Astrocyte (in vitro differentiated cells and primary cell): ENCODE measurements around the gene NKAIN2. TPM values are rescaled to one million over a fixed set of nuclear protein-coding genes. Genes with fewer than 3 reads are reported as not detected.
"Not testable (repeated sequence)": the region's sequence is repeated elsewhere in the genome, so short reads cannot be mapped to it uniquely, and the experiment has no call there.

ENCODE experiments used
- DNase-seq: peaks from one replicate; pipeline ENCODE4 v3.0.0-alpha.2; 2010; ENCODE audit warnings: low read depth
- FAIRE-seq: peaks from 2 replicates; lab custom pipeline; 2011; peaks lifted over from hg19 to GRCh38; lab: Jason Lieb, UNC
- H2AFZ ChIP-seq: 2 replicates; pipeline ENCODE4 v1.6.0; 2012; ENCODE audit warnings: low read depth, low read length, inconsistent platforms
- H3K27ac ChIP-seq: 2 replicates; pipeline ENCODE4 v1.5.1; 2011; ENCODE audit warnings: low read depth, low read length, inconsistent platforms
- H3K27me3 ChIP-seq: 2 replicates; pipeline ENCODE4 v1.6.0; 2011; ENCODE audit warnings: low read length, inconsistent platforms; ENCODE audit not compliant: insufficient read depth
- H3K36me3 ChIP-seq: 2 replicates; pipeline ENCODE4 v1.5.1; 2011; ENCODE audit warnings: low read length, inconsistent platforms; ENCODE audit not compliant: insufficient read depth
- H3K4me1 ChIP-seq: 2 replicates; pipeline ENCODE4 v1.5.1; 2011; ENCODE audit warnings: low read length, inconsistent platforms; ENCODE audit not compliant: insufficient read depth
- H3K4me2 ChIP-seq: 2 replicates; pipeline ENCODE4 v1.6.0; 2012; ENCODE audit warnings: low read length, inconsistent platforms
- H3K4me3 ChIP-seq: 2 replicates; pipeline ENCODE4 v1.5.1; 2011; ENCODE audit warnings: low read depth, mild to moderate bottlenecking, low read length, inconsistent platforms; ENCODE audit not compliant: insufficient read depth
- H3K79me2 ChIP-seq: 2 replicates; pipeline ENCODE4 v1.6.0; 2012; ENCODE audit warnings: mild to moderate bottlenecking, low read length, inconsistent platforms; ENCODE audit not compliant: insufficient read depth
- H3K9ac ChIP-seq: 2 replicates; pipeline ENCODE4 v1.6.0; 2012; ENCODE audit warnings: mild to moderate bottlenecking, low read length, inconsistent platforms
- H3K9me3 ChIP-seq: 2 replicates; pipeline ENCODE4 v1.5.1; 2012; ENCODE audit warnings: low read depth, mild to moderate bottlenecking, low read length, inconsistent platforms; ENCODE audit not compliant: insufficient read depth
- H4K20me1 ChIP-seq: 2 replicates; pipeline ENCODE4 v1.6.0; 2012; ENCODE audit warnings: low read length, inconsistent platforms; ENCODE audit not compliant: insufficient read depth
- H3K27ac Mint-ChIP-seq: one replicate; pipeline ENCODE4 v1.8.0; 2021; ENCODE audit warnings: mild to moderate bottlenecking, mixed read lengths; ENCODE audit not compliant: unreplicated experiment
- H3K27me3 Mint-ChIP-seq: one replicate; pipeline ENCODE4 v1.8.0; 2021; ENCODE audit warnings: low read depth, mixed read lengths; ENCODE audit not compliant: unreplicated experiment
- H3K36me3 Mint-ChIP-seq: one replicate; pipeline ENCODE4 v1.8.0; 2021; ENCODE audit warnings: low read depth, mixed read lengths; ENCODE audit not compliant: unreplicated experiment
- H3K4me1 Mint-ChIP-seq: one replicate; pipeline ENCODE4 v1.8.0; 2021; ENCODE audit warnings: low read depth, mixed read lengths; ENCODE audit not compliant: unreplicated experiment
- H3K4me3 Mint-ChIP-seq: one replicate; pipeline ENCODE4 v1.8.0; 2021; ENCODE audit warnings: mild to moderate bottlenecking, moderate library complexity, mixed read lengths; ENCODE audit not compliant: unreplicated experiment
- H3K9me3 Mint-ChIP-seq: one replicate; pipeline ENCODE4 v1.8.0; 2021; ENCODE audit warnings: mild to moderate bottlenecking, mixed read lengths; ENCODE audit not compliant: unreplicated experiment
- EZH2 ChIP-seq: IDR thresholded peaks from 2 replicates; pipeline ENCODE4 v1.6.1; 2012; ENCODE audit warnings: mild to moderate bottlenecking, low read length, inconsistent platforms; ENCODE audit not compliant: insufficient read depth
- total RNA-seq: library from RNA; stranded (reverse); gene quantifications from 2 replicates; pipeline ENCODE4 v1.2.1, GENCODE V29; 2021
- TF ChIP-seq, protein P1 (sequence below): IDR thresholded peaks from 2 replicates; pipeline ENCODE4 v1.5.1; 2011; ENCODE audit warnings: low read depth, mild to moderate bottlenecking, inconsistent platforms, low read length, moderate library complexity; ENCODE audit not compliant: insufficient read depth

The NKAIN2 gene
- total RNA-seq, 1 donor from 2014 or later, result 0.07 TPM

DNA sequence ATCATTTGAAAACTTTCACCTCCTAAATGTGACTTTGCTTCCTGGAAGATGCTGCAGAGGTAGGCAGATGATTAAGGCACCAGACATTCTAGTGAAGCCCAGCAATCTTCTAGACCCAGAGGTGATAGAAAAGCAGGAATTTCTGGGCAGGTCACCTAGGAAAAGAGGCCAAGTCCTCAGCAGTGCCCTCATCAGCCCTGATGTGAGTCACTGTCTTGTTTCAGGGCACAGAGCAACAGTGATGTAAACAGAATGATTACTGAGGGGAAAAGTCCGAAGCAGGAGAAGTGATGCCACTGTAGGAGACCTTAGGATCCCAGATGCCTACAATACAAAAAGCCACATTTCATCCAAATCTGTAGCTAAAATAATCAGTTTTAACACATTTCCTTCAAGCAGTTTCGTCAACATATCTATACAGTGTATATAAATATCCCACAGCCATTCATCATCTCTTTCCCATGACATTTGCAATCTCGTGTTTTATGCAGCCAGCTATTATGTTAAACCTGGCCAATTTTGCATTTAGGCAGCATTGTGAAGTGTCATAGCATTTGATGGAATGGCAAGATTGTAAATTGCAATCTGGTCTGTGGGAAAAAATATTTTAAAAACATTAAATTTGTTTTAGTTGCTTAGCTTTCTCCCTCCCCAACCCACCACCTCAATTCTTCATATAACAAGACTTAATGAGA lies 757.4 kb downstream of the NKAIN2 start:
- Histone ChIP-seq H3K9me3 (peaks cover 3% of the 10 kb centered on the region), H3K9ac (no peak overlapping the region), H3K4me2 (no peak overlapping the region), H2AFZ (no peak overlapping the region), H3K36me3 (no peaks in the 10 kb centered on the region), H3K4me1 (no peaks in the 10 kb centered on the region), H3K27me3 (no peaks in the 10 kb centered on the region), H3K4me3 (no peak overlapping the region), H3K27ac (no peak overlapping the region), H4K20me1 (no peaks in the 10 kb centered on the region), H3K79me2 (no peaks in the 10 kb centered on the region)
- no peaks in the 10 kb centered on the region for H3K36me3 Mint-ChIP-seq
- H3K4me1 Mint-ChIP-seq, result no peaks in the 10 kb centered on the region
- TF ChIP-seq, protein P1, sequence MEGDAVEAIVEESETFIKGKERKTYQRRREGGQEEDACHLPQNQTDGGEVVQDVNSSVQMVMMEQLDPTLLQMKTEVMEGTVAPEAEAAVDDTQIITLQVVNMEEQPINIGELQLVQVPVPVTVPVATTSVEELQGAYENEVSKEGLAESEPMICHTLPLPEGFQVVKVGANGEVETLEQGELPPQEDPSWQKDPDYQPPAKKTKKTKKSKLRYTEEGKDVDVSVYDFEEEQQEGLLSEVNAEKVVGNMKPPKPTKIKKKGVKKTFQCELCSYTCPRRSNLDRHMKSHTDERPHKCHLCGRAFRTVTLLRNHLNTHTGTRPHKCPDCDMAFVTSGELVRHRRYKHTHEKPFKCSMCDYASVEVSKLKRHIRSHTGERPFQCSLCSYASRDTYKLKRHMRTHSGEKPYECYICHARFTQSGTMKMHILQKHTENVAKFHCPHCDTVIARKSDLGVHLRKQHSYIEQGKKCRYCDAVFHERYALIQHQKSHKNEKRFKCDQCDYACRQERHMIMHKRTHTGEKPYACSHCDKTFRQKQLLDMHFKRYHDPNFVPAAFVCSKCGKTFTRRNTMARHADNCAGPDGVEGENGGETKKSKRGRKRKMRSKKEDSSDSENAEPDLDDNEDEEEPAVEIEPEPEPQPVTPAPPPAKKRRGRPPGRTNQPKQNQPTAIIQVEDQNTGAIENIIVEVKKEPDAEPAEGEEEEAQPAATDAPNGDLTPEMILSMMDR, result no peak
- TF ChIP-seq EZH2, result no peak
- no peak for FAIRE-seq
- H3K9me3 Mint-ChIP-seq, result peaks cover 4% of the 10 kb centered on the region
- no peak overlapping the region for H3K4me3 Mint-ChIP-seq
- H3K27ac Mint-ChIP-seq, result no peak overlapping the region
- no peak for DNase-seq
- no peaks in the 10 kb centered on the region for H3K27me3 Mint-ChIP-seq

DNA sequence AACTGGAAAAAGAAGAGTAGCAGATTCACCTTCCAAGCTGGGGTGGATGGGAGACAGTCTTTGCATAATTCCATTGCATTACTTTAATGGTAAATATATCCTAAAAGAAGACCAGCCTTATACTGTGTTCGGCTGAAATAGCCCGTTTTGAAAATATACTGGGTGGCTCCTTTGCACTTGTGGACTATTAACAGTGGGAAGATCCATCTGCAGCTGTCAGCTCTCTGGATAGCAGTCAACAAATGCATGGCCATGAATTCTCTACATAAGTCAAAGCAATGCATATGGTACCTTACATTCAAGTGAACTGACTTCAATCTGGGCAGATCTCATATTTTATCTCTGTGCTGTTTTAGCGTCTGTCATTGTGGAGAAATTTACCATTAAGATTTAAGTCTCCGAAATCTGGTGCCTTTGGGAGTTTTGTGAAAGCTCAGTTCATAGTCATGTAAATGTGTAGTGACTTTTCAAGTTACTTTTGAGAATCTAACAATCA lies 758.0 kb downstream of the NKAIN2 start:
- Mint-ChIP-seq H3K4me1 (peaks cover 1% of the 10 kb centered on the region), H3K36me3 (no peaks in the 10 kb centered on the region), H3K27me3 (no peaks in the 10 kb centered on the region), H3K27ac (no peak overlapping the region), H3K9me3 (peaks cover 4% of the 10 kb centered on the region), H3K4me3 (no peak overlapping the region)
- peaks cover 3% of the 10 kb centered on the region for H3K9me3 ChIP-seq
- no peaks in the 10 kb centered on the region for H3K4me1 ChIP-seq
- no peaks in the 10 kb centered on the region for H3K27me3 ChIP-seq
- no peak overlapping the region for H3K9ac ChIP-seq
- no peak overlapping the region for H3K4me3 ChIP-seq
- no peaks in the 10 kb centered on the region for H3K36me3 ChIP-seq
- H2AFZ ChIP-seq, result no peak overlapping the region
- FAIRE-seq (no peak), DNase-seq (no peak)
- H4K20me1 ChIP-seq, result no peaks in the 10 kb centered on the region
- no peak for TF ChIP-seq EZH2
- TF ChIP-seq, protein P1, result no peak
- H3K4me2 ChIP-seq, result no peak overlapping the region
- no peaks in the 10 kb centered on the region for H3K79me2 ChIP-seq
- H3K27ac ChIP-seq, result no peak overlapping the region

DNA sequence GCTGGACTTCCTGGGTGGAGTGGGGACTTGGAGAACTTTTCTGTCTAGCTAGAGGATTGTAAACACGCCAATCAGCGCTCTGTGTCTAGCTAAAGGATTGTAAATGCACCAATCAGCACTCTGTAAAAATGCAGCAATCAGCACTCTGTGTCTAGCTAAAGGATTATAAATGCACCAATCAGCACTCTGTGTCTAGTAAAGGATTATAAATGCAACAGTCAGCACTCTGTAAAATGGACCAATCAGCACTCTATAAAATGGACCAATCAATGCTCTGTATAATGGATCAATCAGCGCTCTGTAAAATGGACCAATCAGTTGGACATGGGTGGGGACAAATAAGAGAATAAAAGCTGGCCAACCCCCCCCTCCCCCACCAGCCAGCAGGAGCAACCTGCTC lies 760.5 kb downstream of the NKAIN2 start:
- not testable (repeated sequence) for H2AFZ ChIP-seq, H3K9me3 ChIP-seq, H3K4me3 Mint-ChIP-seq, FAIRE-seq, H3K9me3 Mint-ChIP-seq, H3K27me3 ChIP-seq, H3K36me3 ChIP-seq, H4K20me1 ChIP-seq, H3K27ac ChIP-seq, H3K4me2 ChIP-seq, H3K27me3 Mint-ChIP-seq, H3K9ac ChIP-seq, H3K79me2 ChIP-seq, H3K4me1 ChIP-seq, DNase-seq, H3K4me3 ChIP-seq, H3K27ac Mint-ChIP-seq, H3K4me1 Mint-ChIP-seq, H3K36me3 Mint-ChIP-seq
